ENCODE results near the gene MYH11.
"Not testable (repeated sequence)": the region's sequence is repeated elsewhere in the genome, so short reads cannot be mapped to it uniquely, and the experiment has no call there.

Gene MYH11

DNA sequence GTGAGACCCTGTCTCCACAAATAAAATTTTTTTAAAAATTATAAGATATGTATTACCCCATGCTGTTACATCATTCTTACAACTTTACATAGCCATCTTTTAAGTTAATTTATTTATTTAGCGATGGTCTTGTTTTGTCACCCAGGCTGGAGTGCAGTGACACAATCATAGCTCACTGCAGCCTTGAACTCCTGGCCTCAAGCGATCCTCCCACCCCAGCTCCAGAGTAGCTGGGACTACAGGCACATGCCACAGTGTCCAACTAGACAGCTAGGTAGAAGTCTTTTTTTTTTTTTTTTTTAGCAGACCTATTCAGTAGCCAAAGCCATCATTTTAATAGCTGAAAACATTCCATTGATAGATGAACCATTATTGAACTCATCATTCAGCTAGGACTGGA lies 114.1 kb downstream of the MYH11 start:
- DNase-seq = no peak

DNA sequence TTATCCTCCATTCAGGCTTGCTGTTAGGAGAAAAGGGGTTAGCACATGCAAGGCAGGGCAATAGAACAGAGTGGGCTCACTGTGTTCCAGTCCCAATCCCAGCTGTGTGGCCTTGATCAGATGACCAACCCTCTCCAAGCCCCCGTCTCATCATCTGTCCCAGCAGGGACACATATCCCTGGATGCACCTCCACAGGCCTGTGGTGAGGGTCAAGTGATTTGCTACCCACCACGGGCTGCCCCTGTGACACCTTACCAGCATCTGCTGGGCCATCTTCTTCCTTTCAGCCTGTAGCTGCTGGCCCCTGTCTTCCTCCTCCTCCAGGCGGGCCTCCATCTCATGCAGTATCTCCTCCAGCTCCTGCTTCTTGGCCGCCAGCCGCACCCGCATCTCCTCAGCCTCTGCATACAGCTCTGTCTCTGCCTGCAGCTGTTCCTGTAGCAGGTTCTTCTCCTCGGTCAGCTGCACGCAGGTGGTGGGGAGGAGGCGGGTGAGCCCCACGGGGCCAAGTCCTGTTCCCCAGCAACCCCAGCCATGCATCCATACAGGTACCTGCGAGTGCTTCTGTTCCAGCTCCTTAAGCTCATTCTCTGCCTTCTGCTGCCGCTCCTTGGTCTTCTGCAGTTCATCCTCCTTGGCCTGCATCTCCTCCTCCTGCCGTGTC lies 115.5 kb downstream of the MYH11 start:
- no peak for DNase-seq

DNA sequence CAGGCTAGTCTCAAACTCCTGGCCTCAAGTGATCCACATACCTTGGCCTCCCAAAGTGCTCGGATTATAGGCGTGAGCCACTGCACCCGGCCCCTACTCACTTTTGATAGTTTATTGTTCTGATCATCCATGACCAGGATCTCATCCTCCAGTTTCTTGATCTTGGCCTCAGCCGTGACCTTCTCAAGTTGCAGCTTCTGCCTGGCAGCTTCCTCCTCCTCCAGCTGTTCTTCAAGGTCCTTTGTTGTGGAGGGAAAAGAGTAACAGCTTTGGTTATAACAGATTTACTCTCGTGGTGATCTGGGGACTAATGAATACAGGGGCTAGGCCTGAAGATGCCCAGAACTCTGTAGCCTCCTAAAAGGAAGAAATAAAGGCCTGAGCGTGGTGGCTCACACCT lies 116.9 kb downstream of the MYH11 start:
- DNase-seq = no peak

DNA sequence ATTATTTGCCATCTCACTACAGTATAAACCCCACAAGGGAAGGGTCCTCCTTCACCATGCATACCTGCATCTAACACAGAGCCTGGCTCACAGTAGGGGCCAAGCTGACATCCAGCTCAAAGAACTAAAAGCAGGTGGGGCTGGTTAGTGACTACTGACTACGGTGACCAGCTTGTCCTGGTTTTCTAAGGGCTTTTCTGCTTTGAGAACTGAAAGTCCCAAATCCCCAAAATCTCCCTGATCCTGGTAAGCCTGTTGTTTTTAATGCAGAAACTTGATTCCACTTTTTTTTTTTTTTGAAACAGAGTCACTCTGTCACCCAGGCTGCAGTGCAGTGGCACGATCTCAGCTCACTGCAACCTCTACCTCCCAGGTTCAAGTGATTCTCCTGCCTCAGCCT lies 117.4 kb downstream of the MYH11 start:
- no peak for DNase-seq

DNA sequence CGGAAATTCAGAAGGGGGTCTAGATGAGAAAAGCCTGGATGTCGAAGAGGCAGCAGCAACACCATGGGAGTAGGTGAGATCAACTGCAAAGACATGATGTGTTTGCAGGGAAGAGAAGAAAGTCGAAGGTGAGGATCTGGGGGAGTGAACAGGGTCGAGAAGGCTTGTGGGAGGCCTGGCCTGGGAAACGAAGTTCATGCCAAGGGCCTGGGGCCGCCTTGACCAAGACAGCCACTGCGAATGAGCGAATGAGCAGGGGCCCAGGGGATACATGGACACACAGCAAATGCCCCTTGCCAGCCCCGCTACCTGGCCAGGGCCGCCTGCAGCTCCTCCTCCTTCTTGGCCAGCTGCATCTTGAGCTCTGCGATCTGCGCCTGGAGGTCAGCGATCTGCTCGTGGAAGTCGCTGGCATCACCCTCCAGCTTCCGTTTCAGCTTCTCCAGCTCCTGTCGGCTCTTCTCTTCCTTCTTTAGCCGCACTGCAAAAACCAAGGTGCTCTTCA lies 119.6 kb downstream of the MYH11 start:
- DNase-seq = no peak

DNA sequence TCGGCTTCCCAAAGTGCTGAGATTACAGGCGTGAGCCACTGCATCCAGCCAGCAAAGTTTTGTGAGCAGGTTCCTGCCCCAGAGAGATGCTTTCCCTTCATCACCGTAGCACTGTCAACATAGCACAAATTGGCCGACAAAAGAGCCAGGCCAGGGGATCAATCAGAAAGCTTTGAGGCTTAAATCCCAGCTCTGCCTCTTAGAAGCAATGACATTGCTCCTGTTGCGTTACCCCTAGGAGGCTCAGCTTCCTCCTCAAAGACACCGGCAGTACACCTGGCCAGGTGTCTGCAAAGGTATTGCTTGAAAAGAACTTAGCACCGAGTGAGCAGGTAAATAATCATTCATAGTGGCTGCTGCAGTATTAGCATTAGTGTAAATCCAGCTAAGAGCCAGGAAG lies 120.3 kb downstream of the MYH11 start:
- DNase-seq = no peak

DNA sequence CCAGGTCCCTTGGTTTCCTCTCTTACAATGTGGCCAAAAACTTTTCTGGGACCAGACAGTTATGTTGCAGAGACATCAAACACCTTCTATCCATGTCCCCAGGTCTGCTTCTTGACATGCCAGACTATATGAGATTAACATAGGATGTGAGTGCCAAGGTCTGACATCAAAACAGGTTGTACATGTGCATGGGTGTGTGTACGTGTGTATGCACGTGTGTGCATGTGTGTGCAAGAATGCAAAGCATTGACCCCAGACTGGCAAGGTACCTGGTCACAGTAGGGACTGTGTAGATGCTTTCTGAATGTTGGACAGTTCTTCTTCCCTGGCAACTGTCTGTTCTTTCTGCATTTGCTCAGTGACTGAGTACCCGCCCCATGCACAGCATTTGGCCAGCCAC lies 121.2 kb downstream of the MYH11 start:
- DNase-seq = no peak

DNA sequence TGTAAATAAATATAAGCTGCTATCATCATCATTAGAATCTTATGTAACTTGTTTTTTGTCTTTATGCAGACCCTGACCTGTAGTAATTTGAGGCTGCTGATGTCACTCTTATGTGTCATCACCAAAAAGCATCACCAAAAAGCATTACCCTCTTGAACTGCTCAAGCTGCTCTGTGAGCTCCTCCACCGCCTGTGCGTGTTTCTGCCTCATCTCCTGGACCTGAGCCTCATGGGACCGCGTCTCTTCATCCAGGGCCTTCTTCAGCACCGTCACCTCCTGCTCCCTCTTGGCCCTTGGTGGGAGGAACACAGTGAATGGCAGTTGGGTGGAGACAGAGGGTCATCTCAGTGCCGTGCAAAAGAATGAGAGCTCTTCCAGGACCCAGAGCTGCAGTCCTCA lies 124.4 kb downstream of the MYH11 start:
- DNase-seq = no peak

DNA sequence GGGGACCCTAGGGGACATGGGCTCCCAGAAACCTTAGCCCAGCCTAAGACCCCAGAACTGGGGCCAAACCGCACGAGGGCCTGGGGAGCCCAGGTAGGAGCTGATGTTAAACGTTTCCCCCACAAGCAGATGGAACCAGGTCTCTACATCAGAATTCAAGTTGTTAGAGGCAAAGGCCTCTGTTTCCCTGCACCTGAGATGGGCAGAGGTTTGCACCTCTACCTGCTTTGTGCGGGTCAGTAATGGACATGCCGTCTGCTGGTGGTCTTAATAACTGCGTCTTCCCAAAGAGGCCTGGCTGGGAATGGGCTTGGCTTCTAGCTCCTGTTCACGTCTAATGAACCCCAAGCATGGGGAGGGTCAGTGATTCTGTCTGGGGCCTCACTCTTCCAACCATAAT lies 127.7 kb downstream of the MYH11 start:
- DNase-seq = no peak

DNA sequence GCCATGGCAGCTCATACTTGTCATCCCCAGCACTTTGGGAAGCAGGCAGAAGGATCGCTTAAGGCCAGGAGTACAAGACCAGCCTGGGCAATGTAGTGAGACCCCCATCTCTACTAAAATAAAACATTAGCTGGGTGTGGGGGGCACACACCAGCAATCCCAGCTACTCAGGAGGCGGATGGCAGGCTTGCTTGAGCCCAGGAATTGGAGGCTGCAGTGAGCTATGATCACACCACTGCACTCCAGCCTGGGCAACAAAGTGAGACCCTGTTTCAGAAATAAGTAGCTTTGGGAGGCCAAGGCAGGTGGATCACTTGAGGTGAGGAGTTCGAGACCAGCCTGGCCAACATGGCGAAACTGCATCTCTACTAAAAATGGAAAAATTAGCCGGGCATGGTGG lies 129.1 kb downstream of the MYH11 start:
- DNase-seq = not testable (repeated sequence)

DNA sequence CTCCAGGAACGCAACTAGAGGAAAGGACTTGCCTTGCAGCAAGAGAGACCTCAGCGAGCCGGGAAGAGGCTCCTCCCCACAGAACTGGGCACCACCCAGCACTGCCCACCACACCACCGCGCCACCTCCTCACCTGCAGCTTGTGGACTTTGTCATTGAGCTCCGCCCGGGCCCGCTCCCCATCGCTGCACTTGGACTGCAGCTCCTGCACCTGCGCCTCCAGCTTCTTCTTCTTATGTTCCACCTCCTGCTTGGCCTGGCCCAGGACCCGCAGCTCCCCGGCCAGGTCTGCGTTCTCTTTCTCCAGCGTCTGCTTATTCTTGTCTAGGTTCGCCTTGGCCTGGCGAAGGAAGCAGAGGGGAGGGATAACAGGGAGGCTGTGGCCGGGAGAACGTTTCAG lies 130.1 kb downstream of the MYH11 start:
- no peak for DNase-seq

DNA sequence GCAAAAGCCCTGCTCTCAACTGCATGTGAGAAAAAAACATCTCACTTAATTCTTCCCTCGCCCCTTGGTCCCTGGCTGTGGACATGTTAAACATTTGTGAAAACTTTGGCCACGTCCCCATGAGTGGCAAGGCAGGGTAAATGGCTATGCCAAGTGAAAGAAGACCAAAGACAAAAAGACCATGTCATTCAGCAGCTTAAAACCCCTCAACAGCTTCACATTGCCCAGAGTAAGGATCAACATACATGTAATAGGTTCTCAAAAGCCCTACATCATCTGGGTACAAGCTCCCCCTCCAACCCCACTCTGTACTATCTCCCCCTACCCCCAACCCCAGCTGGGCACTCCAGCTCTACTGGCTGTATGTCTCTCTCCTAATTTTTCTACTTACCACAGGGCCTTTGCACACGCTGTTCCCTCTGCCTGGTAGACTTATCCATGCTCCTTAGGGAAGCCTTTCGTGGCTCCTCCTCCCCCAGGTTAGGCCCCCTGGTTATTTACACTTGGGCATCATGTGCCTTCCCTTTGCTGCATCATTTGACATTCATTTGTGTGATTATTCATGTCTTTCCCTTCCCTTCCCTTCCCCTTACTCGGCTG lies 131.1 kb downstream of the MYH11 start:
- DNase-seq = no peak

DNA sequence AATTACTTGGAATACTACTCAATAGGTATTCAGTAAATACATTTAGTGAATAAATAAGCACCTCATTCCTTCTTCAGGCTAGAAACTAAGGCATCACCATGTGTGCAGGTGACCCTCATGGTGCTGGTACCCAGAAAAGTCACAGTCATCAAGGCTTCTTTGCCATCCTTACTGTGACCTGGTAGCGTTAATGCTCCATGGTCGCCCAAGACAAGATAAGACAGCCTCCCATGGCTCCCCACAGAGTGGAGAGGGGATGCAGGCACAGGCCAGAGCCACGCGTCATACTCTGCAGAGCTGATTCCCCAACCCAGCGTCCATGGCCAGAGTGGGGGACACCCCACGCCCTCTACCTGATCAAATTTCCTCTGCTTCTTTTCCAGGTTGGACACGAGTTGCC lies 133.0 kb downstream of the MYH11 start:
- DNase-seq = no peak

DNA sequence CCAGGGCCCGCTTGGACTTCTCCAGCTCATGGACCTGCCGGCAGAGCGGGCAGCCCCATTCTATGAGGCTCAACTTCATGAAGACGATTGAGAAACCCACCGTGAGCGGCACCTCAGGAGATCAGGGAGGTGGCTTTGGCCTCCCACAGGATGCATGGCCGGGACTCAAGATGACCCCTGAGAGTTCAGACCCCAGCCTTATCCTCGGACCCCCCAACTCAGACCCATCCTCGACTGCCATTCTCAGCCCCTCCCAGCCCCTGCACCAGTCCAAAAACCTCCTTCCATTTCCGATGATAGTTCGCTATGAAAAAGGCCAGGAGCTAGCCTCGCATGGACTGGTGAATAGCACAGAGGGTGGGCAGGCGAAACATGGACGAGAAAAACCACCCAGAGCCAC lies 135.8 kb downstream of the MYH11 start:
- DNase-seq = no peak

DNA sequence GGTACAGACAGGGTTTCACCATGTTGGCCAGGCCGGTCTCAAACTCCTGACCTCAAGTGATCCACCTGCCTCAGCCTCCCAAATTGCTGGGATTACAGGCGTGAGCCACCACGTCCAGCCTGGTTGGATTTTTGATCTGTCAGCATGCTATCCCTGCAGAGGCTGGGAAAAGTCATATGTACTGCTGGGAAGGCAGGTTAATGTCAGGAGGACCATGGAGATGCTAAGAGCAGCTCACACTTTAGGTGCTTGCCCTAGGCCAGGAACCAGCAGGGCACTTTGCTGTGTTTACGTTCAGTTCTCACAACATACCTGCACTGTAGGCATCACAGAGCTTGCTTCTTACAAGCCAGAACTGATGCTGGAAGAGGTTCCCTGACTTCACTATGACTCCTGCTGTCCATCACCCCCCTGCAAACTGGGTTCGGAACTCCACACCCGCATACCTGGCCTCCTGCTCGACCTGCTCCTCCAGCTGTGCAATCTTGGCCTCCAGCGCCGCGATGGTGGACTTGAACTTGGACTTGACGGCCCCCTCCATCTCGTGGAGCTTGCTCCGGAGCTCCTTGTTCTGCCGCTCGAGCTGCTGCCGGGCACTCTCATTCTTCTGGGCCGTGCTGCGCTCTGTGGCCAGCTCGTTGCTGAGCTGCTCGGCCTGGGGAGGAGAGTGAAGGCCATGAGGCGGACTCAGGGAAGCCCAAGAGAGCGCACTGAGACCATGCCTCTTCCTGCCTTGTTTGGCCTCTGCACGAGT lies 140.0 kb downstream of the MYH11 start:
- no peak for DNase-seq

DNA sequence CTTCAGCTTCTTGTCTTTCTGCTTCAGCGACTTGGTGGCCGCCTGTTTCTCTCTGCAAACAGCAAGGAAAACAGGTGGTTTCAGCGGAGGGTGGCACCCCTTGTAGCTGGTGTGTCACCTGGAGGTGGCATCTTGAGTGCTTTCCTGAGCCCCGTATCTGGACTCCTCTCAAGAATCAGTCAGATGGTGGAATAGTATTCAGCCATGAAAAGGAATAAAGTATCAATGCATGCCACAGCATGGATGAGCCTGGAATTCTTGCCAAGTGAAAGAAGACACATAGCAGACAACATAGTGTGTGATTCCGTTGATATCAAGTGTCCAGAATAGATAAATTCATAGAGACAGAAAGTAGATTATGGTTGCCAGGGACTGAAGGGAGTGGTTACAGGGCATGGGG lies 141.6 kb downstream of the MYH11 start:
- no peak for DNase-seq

DNA sequence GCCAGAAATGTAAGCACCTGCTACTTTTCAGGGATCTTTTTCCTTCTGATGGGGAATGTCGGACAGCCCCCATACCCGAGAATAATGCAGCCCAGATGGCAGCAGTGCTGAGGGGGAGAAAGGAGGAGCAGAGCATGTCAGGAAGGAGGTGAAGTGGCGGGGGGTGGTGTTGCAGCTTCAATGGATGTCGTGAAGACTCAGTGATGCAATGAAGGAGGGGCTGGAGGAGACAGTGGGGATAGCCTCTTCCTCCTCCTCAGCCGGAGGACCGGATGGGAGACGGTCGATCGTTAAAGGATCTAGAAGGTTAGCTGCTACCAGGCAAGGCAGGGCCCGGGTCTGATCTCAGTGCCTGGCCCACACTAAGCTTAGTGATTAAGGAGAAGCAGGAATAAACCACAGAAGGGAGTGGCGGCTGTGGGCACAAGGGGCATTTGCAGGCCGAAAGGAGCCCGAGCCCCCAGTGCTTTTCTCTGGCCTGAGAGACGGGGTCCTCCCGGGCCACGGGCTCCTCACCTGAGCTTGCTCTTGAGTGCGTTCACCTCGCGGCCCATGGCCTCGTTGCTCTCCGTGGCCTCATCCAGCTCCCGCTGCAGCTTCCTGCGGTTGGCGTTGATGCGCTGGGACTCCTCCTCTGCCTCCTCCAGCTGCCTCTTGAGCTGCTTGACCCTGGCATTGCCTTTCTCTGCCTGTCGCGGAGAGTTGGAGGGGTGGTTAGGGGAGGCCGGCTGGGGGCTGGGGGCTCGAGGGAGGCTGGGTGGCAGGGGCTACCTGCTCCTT lies 142.2 kb downstream of the MYH11 start:
- no peak for DNase-seq

DNA sequence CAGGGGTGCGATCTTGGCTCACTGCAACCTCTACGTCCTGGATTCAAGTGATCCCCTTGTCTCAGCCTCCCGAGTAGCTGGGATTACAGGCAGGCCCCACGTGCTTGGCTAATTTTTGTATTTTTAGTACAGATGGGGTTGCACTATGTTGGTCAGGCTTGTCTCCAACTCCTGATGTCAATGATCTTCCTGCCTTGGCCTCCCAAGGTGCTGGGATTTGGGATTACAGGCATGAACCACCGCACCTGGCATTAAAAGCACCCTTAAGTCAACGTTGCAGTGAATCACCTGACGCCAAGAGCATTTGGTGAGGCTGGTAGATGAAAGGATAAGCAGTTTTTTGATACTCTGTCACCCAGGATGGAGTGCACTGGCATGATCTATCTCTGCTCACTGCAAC lies 147.8 kb downstream of the MYH11 start:
- no peak for DNase-seq

DNA sequence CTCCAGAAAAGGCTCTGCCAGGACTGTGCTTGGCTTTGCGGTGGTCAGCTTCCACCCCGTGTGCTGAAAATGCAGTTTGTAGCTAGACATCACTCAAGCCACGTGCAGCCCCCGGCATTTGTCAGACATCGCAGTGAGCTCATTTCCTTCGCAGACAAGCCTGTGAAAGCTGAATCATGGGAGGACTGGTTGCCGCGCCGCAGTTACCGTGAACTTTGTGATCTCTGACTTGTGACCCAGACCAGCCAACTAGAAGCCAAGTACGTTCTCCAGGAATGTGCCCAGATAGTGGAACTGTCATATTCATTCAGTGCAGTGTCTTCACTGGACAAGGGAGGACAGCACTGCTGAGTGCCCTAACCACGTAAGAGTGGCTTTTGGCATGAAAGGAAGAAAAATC lies 148.7 kb downstream of the MYH11 start:
- no peak for DNase-seq

DNA sequence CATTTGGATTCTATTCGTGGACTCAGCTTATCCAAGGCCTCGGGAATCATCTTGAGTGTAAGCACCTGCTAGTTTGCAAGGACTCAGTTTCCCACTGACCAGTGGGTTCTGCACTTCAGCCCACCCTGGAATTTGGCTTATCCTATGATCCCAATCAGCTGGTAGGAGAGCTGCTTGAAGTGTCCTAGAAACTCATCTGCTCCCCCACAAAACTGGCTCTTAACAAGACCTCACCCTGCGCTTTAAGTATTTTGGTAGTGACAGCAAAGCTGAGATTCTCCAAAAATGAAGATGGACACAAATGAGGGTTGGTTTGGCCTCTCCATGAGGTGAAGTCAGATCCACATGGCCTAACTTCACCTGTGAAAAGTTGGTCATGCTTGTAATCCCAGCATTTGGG lies 149.5 kb downstream of the MYH11 start:
- DNase-seq = no peak

DNA sequence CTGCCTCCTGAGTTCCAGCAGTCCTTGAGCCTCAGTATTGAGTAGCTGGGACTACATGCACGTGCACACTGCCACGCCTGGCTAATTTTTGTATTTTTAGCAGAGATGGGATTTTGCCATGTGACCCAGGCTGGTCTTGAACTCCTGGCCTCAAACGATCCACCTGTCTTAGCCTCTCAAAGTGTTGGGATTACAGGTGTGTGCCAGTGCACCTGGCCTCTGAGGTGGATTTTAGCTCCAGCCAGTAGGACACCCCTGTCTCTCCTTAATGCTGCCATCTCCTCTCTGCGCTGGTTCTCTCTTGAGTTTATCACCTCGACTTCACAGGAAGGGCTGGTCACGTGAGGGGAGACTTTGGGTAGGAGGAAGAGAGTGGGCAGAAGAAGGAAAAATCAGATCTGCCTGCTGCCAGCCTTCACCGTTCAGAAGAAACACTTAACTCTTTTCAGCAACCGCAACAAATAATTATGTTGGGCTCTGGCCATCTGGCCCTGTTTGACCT lies 151.7 kb downstream of the MYH11 start:
- no peak for DNase-seq

DNA sequence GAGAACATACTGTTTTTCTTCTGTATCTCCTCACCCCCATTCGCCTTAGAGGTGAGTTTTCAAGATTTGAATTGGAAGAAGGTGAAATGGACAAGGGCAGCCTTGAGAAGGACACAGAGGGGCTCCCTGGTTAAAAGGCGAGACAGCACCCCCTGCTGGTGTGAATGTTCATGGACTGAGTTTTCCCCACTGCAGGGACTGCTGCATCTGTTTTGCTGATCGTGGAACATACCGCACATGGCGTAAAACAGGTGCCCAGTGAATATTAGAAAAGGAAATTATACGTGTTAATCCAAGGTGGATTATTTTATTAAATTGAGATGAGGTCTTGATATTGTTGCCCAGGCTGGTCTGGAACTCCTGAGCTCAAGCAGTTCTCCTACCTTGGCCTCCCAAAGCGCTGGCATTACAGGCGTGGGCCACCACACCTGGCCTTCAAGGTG lies 152.3 kb downstream of the MYH11 start:
- peak; percentile 54 to 57 for DNase-seq
